Measurements from ENCODE around the gene CNGB1.
"Not testable (repeated sequence)": the region's sequence is repeated elsewhere in the genome, so short reads cannot be mapped to it uniquely, and the experiment has no call there.

CNGB1 gene

GRCh38 chr16:57855188-57855587 lies 115.7 kb downstream of the CNGB1 start:
- H3K4me3 ChIP-seq (ENCODE audit: low read length in 2 of 2) = no peak overlapping the region
- peaks cover 0 to 3% of the 10 kb centered on the region in 2 donors for H3K27me3 ChIP-seq (ENCODE audit: control insufficient read depth in 2 of 2, insufficient read depth in 2 of 2, low read length in 2 of 2)
- H3K36me3 ChIP-seq (ENCODE audit: control insufficient read depth in 2 of 2, insufficient read depth in 2 of 2, low read length in 2 of 2) = no peaks in the 10 kb centered on the region
- no peak overlapping the region for H3K9ac ChIP-seq (ENCODE audit: low read depth in 1 of 2, low read length in 2 of 2)
- H3K9me3 ChIP-seq (ENCODE audit: control insufficient read depth in 2 of 2, low read length in 2 of 2) = no peaks in the 10 kb centered on the region
- no peak overlapping the region for H3K27ac ChIP-seq (ENCODE audit: low read depth in 2 of 2, low read length in 2 of 2)
- no peaks in the 10 kb centered on the region for H3K4me1 ChIP-seq (ENCODE audit: control insufficient read depth in 2 of 2, insufficient read depth in 2 of 2, low read length in 2 of 2)

- no peak overlapping the region for H3K4me3 ChIP-seq (ENCODE audit: low read length in 2 of 2)
- no peak overlapping the region for H3K9ac ChIP-seq (ENCODE audit: low read depth in 1 of 2, low read length in 2 of 2)
- no peaks in the 10 kb centered on the region for H3K36me3 ChIP-seq (ENCODE audit: control insufficient read depth in 2 of 2, insufficient read depth in 2 of 2, low read length in 2 of 2)
- no peak overlapping the region for H3K27ac ChIP-seq (ENCODE audit: low read depth in 2 of 2, low read length in 2 of 2)
- no peaks in the 10 kb centered on the region for H3K4me1 ChIP-seq (ENCODE audit: control insufficient read depth in 2 of 2, insufficient read depth in 2 of 2, low read length in 2 of 2)
- H3K9me3 ChIP-seq (ENCODE audit: control insufficient read depth in 2 of 2, low read length in 2 of 2) = no peaks in the 10 kb centered on the region
- H3K27me3 ChIP-seq (ENCODE audit: control insufficient read depth in 2 of 2, insufficient read depth in 2 of 2, low read length in 2 of 2) = no peaks in the 10 kb centered on the region
Observed at GRCh38 chr16:57852189-57852588, 118.7 kb downstream of the CNGB1 start.

GRCh38 chr16:57848181-57848580 lies 122.7 kb downstream of the CNGB1 start:
- Histone ChIP-seq H3K36me3 (ENCODE audit: control insufficient read depth in 2 of 2, insufficient read depth in 2 of 2, low read length in 2 of 2) (no peaks in the 10 kb centered on the region), H3K9me3 (ENCODE audit: control insufficient read depth in 2 of 2, low read length in 2 of 2) (no peaks in the 10 kb centered on the region), H3K27ac (ENCODE audit: low read depth in 2 of 2, low read length in 2 of 2) (no peak overlapping the region), H3K27me3 (ENCODE audit: control insufficient read depth in 2 of 2, insufficient read depth in 2 of 2, low read length in 2 of 2) (no peaks in the 10 kb centered on the region), H3K4me3 (ENCODE audit: low read length in 2 of 2) (no peak overlapping the region), H3K9ac (ENCODE audit: low read depth in 1 of 2, low read length in 2 of 2) (no peak overlapping the region), H3K4me1 (ENCODE audit: control insufficient read depth in 2 of 2, insufficient read depth in 2 of 2, low read length in 2 of 2) (no peaks in the 10 kb centered on the region)

GRCh38 chr16:57846931-57847330 lies 124.0 kb downstream of the CNGB1 start:
- H3K4me1 ChIP-seq (ENCODE audit: control insufficient read depth in 2 of 2, insufficient read depth in 2 of 2, low read length in 2 of 2); H3K9me3 ChIP-seq (ENCODE audit: control insufficient read depth in 2 of 2, low read length in 2 of 2); H3K27ac ChIP-seq (ENCODE audit: low read depth in 2 of 2, low read length in 2 of 2); H3K27me3 ChIP-seq (ENCODE audit: control insufficient read depth in 2 of 2, insufficient read depth in 2 of 2, low read length in 2 of 2); H3K4me3 ChIP-seq (ENCODE audit: low read length in 2 of 2); H3K36me3 ChIP-seq (ENCODE audit: control insufficient read depth in 2 of 2, insufficient read depth in 2 of 2, low read length in 2 of 2); H3K9ac ChIP-seq (ENCODE audit: low read depth in 1 of 2, low read length in 2 of 2): not testable (repeated sequence)

GRCh38 chr16:57846078-57846697 lies 124.7 kb downstream of the CNGB1 start:
- H3K4me3 ChIP-seq (ENCODE audit: low read length in 2 of 2) = no peak overlapping the region
- H3K9me3 ChIP-seq (ENCODE audit: control insufficient read depth in 2 of 2, low read length in 2 of 2) = no peaks in the 10 kb centered on the region
- no peak overlapping the region for H3K27ac ChIP-seq (ENCODE audit: low read depth in 2 of 2, low read length in 2 of 2)
- no peaks in the 10 kb centered on the region for H3K36me3 ChIP-seq (ENCODE audit: control insufficient read depth in 2 of 2, insufficient read depth in 2 of 2, low read length in 2 of 2)
- H3K27me3 ChIP-seq (ENCODE audit: control insufficient read depth in 2 of 2, insufficient read depth in 2 of 2, low read length in 2 of 2) = no peaks in the 10 kb centered on the region
- no peaks in the 10 kb centered on the region for H3K4me1 ChIP-seq (ENCODE audit: control insufficient read depth in 2 of 2, insufficient read depth in 2 of 2, low read length in 2 of 2)
- no peak overlapping the region for H3K9ac ChIP-seq (ENCODE audit: low read depth in 1 of 2, low read length in 2 of 2)

GRCh38 chr16:57845115-57845514 lies 125.8 kb downstream of the CNGB1 start:
- Histone ChIP-seq H3K27me3 (ENCODE audit: control insufficient read depth in 2 of 2, insufficient read depth in 2 of 2, low read length in 2 of 2) (no peaks in the 10 kb centered on the region), H3K4me3 (ENCODE audit: low read length in 2 of 2) (no peak overlapping the region), H3K9me3 (ENCODE audit: control insufficient read depth in 2 of 2, low read length in 2 of 2) (no peaks in the 10 kb centered on the region), H3K36me3 (ENCODE audit: control insufficient read depth in 2 of 2, insufficient read depth in 2 of 2, low read length in 2 of 2) (no peaks in the 10 kb centered on the region), H3K4me1 (ENCODE audit: control insufficient read depth in 2 of 2, insufficient read depth in 2 of 2, low read length in 2 of 2) (no peaks in the 10 kb centered on the region), H3K9ac (ENCODE audit: low read depth in 1 of 2, low read length in 2 of 2) (no peak overlapping the region), H3K27ac (ENCODE audit: low read depth in 2 of 2, low read length in 2 of 2) (no peak overlapping the region)

GRCh38 chr16:57844416-57845030 lies 126.4 kb downstream of the CNGB1 start:
- no peaks in the 10 kb centered on the region for H3K36me3 ChIP-seq (ENCODE audit: control insufficient read depth in 2 of 2, insufficient read depth in 2 of 2, low read length in 2 of 2)
- H3K9me3 ChIP-seq (ENCODE audit: control insufficient read depth in 2 of 2, low read length in 2 of 2) = no peaks in the 10 kb centered on the region
- H3K9ac ChIP-seq (ENCODE audit: low read depth in 1 of 2, low read length in 2 of 2) = no peak overlapping the region

GRCh38 chr16:57843400-57843799 lies 127.5 kb downstream of the CNGB1 start:
- no peak overlapping the region for H3K27ac ChIP-seq (ENCODE audit: low read depth in 2 of 2, low read length in 2 of 2)
- H3K4me1 ChIP-seq (ENCODE audit: control insufficient read depth in 2 of 2, insufficient read depth in 2 of 2, low read length in 2 of 2) = no peaks in the 10 kb centered on the region
- H3K27me3 ChIP-seq (ENCODE audit: control insufficient read depth in 2 of 2, insufficient read depth in 2 of 2, low read length in 2 of 2) = peaks cover 0 to 5% of the 10 kb centered on the region in 2 donors
- H3K4me3 ChIP-seq (ENCODE audit: low read length in 2 of 2) = no peak overlapping the region
- no peaks in the 10 kb centered on the region for H3K9me3 ChIP-seq (ENCODE audit: control insufficient read depth in 2 of 2, low read length in 2 of 2)
- no peaks in the 10 kb centered on the region for H3K36me3 ChIP-seq (ENCODE audit: control insufficient read depth in 2 of 2, insufficient read depth in 2 of 2, low read length in 2 of 2)
- H3K9ac ChIP-seq (ENCODE audit: low read depth in 1 of 2, low read length in 2 of 2) = no peak overlapping the region

More at GRCh38 chr16:57844416-57845030, 126.4 kb downstream of the CNGB1 start:
- Histone ChIP-seq H3K27ac (ENCODE audit: low read depth in 2 of 2, low read length in 2 of 2) (no peak overlapping the region), H3K4me1 (ENCODE audit: control insufficient read depth in 2 of 2, insufficient read depth in 2 of 2, low read length in 2 of 2) (no peaks in the 10 kb centered on the region), H3K4me3 (ENCODE audit: low read length in 2 of 2) (no peak overlapping the region), H3K27me3 (ENCODE audit: control insufficient read depth in 2 of 2, insufficient read depth in 2 of 2, low read length in 2 of 2) (no peaks in the 10 kb centered on the region)

GRCh38 chr16:57842601-57843000 lies 128.3 kb downstream of the CNGB1 start:
- Histone ChIP-seq H3K9ac (ENCODE audit: low read depth in 1 of 2, low read length in 2 of 2) (no peak overlapping the region), H3K4me1 (ENCODE audit: control insufficient read depth in 2 of 2, insufficient read depth in 2 of 2, low read length in 2 of 2) (no peaks in the 10 kb centered on the region), H3K36me3 (ENCODE audit: control insufficient read depth in 2 of 2, insufficient read depth in 2 of 2, low read length in 2 of 2) (no peaks in the 10 kb centered on the region), H3K4me3 (ENCODE audit: low read length in 2 of 2) (no peak overlapping the region), H3K9me3 (ENCODE audit: control insufficient read depth in 2 of 2, low read length in 2 of 2) (no peaks in the 10 kb centered on the region), H3K27me3 (ENCODE audit: control insufficient read depth in 2 of 2, insufficient read depth in 2 of 2, low read length in 2 of 2) (peaks cover 0 to 5% of the 10 kb centered on the region in 2 donors), H3K27ac (ENCODE audit: low read depth in 2 of 2, low read length in 2 of 2) (no peak overlapping the region)

GRCh38 chr16:57840833-57841232 lies 130.1 kb downstream of the CNGB1 start:
- H3K27me3 ChIP-seq (ENCODE audit: control insufficient read depth in 2 of 2, insufficient read depth in 2 of 2, low read length in 2 of 2) = peaks cover 0 to 5% of the 10 kb centered on the region in 2 donors
- no peak overlapping the region for H3K9ac ChIP-seq (ENCODE audit: low read depth in 1 of 2, low read length in 2 of 2)
- no peak overlapping the region for H3K27ac ChIP-seq (ENCODE audit: low read depth in 2 of 2, low read length in 2 of 2)
- H3K36me3 ChIP-seq (ENCODE audit: control insufficient read depth in 2 of 2, insufficient read depth in 2 of 2, low read length in 2 of 2) = no peaks in the 10 kb centered on the region
- no peak overlapping the region for H3K4me3 ChIP-seq (ENCODE audit: low read length in 2 of 2)
- no peaks in the 10 kb centered on the region for H3K4me1 ChIP-seq (ENCODE audit: control insufficient read depth in 2 of 2, insufficient read depth in 2 of 2, low read length in 2 of 2)
- no peaks in the 10 kb centered on the region for H3K9me3 ChIP-seq (ENCODE audit: control insufficient read depth in 2 of 2, low read length in 2 of 2)
